ENCODE results near the gene ULK2.
A peak's percentile ranks its signal among the peaks of the same experiment; 100 is the strongest.

DNA sequence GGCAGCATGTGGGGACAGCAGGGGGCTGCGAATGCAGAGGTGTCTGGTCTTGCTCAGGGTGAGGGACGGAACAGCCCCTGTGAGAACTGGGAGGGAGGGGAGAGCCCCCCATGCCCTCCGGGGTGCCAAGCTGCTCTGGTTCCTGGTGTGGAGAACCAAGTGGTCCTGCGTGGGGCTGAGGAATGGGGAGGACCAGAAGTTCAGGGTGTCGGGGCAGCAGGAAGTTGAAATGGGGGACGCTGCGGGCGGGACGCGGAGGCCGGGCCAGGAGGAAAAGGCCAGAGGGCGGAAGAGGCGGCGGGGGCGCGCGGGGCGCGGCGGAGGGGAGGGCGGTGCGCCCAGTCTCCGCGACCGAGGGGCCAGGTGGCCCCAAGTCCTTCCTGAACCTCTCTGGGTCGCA, 123.2 kb downstream of the ULK2 start:
- no peak for TF ChIP-seq CTCF (tag by site-specific recombination; IDR thresholded peaks at IDR 0.05)
- TF ChIP-seq ZNF777 (tag by site-specific recombination; IDR thresholded peaks at IDR 0.05; ENCODE audit: borderline replicate concordance): no peak
- TF ChIP-seq ZNF600 (tag by site-specific recombination; IDR thresholded peaks at IDR 0.05): peak; percentile 16; the same call in 1 of the 2 replicates
- TF ChIP-seq, protein P1, sequence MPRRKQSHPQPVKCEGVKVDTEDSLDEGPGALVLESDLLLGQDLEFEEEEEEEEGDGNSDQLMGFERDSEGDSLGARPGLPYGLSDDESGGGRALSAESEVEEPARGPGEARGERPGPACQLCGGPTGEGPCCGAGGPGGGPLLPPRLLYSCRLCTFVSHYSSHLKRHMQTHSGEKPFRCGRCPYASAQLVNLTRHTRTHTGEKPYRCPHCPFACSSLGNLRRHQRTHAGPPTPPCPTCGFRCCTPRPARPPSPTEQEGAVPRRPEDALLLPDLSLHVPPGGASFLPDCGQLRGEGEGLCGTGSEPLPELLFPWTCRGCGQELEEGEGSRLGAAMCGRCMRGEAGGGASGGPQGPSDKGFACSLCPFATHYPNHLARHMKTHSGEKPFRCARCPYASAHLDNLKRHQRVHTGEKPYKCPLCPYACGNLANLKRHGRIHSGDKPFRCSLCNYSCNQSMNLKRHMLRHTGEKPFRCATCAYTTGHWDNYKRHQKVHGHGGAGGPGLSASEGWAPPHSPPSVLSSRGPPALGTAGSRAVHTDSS (tag by site-specific recombination; IDR thresholded peaks at IDR 0.05): no peak
- TF ChIP-seq KLF17 (tag by site-specific recombination; IDR thresholded peaks at IDR 0.05): no peak
- no peak for TF ChIP-seq ZSCAN30 (tag by site-specific recombination; IDR thresholded peaks at IDR 0.05)
- TF ChIP-seq ZNF571 (tag by site-specific recombination; IDR thresholded peaks at IDR 0.05): no peak
